GM12873 (cell line): Measurements from ENCODE around the gene POC1B.

Experiments
- TF ChIP-seq, protein P1 (sequence below): IDR thresholded peaks from 2 replicates; pipeline ENCODE4 v1.5.1; 2012; ENCODE audit warnings: low read depth, mild to moderate bottlenecking, moderate library complexity, low read length, control low read depth; ENCODE audit not compliant: insufficient read depth; ENCODE audit errors: missing control alignments

Gene POC1B

DNA sequence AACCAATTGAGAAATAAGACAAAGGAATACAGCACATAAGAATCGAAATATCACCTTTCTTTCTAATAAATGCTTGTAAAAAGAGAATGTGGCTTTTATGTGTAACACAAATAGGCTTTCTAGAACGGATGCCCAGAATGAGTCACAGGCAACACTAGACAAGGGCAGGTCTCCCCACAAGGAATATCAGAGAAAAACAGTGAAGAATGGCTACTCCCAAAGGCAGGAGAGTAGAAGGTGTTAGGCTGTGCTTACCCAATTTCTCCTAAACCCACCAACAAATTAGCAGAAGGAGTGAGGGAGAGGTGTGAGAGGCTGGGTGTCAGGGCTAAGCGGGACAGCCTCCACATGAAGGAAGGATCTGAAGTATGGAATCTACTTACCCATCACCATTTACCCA, 56.5 kb downstream of the POC1B start:
- TF ChIP-seq, protein P1, sequence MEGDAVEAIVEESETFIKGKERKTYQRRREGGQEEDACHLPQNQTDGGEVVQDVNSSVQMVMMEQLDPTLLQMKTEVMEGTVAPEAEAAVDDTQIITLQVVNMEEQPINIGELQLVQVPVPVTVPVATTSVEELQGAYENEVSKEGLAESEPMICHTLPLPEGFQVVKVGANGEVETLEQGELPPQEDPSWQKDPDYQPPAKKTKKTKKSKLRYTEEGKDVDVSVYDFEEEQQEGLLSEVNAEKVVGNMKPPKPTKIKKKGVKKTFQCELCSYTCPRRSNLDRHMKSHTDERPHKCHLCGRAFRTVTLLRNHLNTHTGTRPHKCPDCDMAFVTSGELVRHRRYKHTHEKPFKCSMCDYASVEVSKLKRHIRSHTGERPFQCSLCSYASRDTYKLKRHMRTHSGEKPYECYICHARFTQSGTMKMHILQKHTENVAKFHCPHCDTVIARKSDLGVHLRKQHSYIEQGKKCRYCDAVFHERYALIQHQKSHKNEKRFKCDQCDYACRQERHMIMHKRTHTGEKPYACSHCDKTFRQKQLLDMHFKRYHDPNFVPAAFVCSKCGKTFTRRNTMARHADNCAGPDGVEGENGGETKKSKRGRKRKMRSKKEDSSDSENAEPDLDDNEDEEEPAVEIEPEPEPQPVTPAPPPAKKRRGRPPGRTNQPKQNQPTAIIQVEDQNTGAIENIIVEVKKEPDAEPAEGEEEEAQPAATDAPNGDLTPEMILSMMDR, result no peak

DNA sequence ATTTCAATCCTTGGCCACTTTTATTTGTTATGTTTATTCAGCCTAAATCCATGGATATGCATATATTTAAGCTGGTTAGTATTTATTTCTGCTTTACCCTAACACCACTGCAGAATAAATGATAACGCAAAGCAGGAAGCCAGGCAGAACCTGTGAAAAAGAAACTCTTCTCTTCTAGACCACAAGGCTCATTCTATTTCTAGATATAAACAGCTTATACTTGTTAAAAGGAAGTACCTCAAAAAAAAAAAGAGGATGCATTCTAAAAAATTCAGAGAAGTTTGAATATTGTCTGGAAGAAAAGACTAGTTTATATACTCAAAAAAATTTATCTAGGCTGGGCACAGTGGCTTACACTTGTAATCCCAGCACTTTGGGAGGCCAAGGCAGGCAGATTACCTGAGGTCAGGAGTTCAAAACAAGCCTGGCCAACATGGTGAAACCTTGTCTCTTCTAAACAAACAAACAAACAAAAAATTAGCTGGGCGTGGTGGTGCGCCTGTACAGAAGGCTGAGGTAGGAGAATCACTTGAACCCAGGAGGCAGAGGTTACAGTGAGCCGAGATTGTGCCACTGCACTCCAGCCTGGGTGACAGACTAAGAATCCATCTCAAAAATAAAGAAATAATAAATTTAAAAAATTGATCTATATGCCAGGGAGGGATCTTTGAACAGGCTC, 57.1 kb downstream of the POC1B start:
- TF ChIP-seq, protein P1, result no peak

DNA sequence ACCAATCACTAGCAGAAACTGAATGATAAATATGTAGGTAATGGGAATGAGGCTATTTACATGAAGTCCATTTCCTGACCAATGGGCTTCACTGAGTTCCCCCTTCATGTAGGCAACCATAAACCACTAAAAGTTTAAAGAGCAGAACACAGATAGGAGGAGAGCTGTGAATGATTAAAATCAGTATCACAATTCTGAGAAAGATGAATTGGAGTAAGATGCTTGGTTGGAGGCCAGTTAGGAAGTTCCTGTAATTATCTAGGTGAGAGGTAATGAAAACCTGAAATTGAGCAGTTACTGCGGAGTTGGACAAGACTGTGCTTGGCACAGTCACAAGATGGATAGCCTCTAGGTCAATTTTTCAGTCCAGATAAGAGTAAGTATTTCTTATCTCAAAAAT, 57.8 kb downstream of the POC1B start:
- TF ChIP-seq, protein P1, result no peak

DNA sequence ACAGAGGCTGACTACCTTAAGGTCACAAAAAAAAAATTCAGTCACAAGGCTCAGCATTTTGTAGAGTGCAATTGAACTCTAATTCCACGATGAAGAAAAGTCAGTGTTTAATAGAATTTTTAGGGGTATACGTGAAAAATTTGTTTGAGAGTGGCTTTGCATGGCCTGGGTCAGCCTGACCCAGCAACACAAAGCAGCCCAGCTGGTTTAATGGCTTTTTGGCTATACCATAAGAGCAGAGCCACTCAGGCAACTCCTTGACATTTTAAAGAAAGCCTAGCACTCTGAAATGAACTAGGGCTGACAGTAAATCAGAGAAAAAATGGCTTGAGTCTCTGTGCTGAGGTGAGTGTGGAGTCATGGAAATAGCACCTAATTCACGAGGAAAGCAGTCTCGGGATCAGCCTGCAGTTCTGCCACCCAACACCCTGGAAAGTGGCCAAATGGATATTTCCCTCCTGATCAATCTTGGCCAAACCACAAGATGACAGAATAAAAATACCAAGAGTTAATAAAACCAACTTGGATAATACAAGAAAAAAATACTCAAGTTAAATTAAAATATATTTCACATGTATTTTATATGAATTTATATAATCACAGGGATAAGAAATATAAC, 60.8 kb downstream of the POC1B start:
- TF ChIP-seq, protein P1, result no peak

DNA sequence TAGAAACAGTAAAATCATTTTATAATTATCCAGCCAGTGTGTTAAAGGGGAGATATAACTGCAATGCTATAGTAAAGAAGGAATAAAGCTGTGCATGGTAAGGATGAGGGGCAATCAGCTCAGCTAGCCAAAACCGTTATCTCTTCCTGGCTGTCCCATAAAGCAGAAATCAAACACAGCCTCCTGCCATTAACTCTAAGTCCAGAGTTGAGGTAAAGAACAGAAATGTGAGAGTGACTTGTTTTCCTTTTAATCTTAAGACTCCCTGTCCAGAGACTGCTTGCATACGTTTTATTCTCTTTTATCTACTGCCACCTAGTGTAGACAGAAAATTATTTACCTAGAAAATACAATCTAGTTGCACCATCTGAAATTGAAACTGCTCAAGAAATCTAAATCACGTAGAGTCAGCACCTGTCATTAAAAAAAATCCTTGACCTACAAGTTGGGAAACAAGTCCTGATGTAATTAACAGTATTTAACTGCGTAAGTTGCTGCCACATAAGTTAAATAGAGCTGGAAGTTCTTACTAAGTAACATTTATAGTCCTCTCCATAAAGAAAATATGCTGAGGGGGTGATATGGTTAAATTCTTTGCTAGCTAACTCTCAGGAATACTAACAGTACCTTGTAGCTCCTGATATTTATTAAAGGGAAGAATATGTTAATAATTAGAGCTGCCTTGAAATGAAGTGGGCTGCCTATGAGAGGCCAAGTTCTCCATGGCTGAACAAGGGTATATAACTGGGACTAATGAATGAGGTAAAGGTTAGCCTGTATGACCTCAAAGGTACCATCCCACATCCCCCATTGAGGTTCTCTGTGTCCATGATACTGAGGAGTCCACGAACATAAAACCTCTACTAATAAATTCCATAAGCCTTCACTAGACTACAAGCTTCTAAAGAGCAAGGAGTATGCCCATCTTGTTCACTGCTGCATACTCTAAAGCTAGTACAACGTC, 63.9 kb downstream of the POC1B start:
- TF ChIP-seq, protein P1, result peak; percentile 39

DNA sequence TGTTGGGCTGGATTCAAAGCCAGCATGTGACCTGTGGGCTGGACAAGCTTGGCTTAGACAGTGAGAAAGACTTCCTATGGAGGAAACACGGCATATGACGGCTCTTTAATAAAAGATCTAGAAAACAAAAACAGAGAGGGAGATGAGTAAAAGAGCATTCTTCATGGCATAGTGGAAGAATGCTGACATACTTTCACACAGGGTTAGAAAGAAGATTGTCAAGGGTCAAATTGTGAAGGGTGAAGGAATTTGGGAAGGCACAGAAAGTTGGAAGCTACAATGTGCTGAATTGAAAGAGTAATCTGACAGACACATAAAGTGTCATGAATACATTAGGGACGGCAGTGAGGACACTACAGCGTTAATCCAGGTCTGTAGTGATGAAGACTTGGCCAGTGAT, 64.7 kb downstream of the POC1B start:
- TF ChIP-seq, protein P1, result no peak

DNA sequence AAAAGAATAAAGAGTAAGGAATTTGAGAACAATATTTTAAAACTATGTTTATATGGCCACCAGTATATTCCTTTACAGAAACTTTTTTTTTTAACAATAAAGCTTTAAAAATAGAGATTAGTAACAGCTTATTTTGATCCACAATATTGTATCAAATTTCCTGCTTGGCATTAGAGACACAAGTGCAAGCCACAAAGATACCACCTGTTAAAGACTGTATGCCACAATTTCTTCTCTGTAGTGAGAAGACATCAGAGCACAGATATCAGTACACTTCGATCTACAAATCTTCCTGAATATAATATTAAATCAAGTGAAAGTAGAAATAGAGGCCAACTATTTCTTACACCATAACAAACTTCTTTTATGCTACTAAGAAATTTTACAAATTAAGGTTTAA, 69.3 kb downstream of the POC1B start:
- TF ChIP-seq, protein P1, result no peak
